ENCODE results near the gene VWA5B1. TPM values are rescaled to one million over a fixed set of nuclear protein-coding genes. Genes with fewer than 3 reads are reported as not detected.

The VWA5B1 gene
- total RNA-seq, 1 donor from 2014 or later = not detected

DNA sequence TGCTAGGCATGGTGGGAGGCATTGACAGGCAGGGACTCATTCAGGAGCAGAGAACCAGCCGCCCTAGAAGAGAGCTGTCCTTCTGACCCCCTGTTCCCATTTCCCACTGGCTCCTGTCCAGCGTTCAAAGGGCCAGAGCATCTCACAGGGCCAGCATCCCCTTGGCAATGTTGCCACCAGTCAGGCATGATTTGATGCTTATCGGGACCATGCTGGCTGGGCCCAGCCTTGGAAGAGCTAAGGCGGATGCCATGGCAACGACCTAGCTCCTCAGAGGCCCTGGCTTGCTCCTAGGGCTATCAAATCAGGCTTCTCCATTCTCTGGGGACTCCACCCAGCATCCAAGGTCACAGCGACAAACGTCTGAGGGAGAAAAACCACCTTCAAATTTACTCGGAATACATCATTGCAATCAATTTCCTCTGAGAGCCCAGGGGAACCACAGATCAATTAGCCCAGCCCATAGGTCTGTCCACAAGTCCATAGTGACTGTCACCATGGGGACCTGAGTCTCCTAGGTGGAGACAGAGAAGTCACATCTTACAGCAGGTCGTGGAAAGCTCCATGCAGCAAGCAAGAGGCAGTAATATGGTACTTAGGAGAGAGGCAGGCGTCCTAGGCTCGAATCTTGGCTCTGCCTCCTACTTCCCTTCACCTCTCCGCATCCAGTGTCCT, 14.1 kb upstream of the VWA5B1 start:
- Histone ChIP-seq H3K27ac (no peak overlapping the region), H3K36me3 (no peaks in the 10 kb centered on the region), H3K27me3 (no peaks in the 10 kb centered on the region), H3K4me1 (no peaks in the 10 kb centered on the region), H3K4me3 (no peak overlapping the region), H3K9me3 (no peaks in the 10 kb centered on the region)
- no peak for DNase-seq (ENCODE audit: low spot score in 2 of 2)
- intact Hi-C loops (cut with DNase I) = no loop called here
- TF ChIP-seq, protein P1, sequence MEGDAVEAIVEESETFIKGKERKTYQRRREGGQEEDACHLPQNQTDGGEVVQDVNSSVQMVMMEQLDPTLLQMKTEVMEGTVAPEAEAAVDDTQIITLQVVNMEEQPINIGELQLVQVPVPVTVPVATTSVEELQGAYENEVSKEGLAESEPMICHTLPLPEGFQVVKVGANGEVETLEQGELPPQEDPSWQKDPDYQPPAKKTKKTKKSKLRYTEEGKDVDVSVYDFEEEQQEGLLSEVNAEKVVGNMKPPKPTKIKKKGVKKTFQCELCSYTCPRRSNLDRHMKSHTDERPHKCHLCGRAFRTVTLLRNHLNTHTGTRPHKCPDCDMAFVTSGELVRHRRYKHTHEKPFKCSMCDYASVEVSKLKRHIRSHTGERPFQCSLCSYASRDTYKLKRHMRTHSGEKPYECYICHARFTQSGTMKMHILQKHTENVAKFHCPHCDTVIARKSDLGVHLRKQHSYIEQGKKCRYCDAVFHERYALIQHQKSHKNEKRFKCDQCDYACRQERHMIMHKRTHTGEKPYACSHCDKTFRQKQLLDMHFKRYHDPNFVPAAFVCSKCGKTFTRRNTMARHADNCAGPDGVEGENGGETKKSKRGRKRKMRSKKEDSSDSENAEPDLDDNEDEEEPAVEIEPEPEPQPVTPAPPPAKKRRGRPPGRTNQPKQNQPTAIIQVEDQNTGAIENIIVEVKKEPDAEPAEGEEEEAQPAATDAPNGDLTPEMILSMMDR (IDR thresholded peaks at IDR 0.05) = no peak

DNA sequence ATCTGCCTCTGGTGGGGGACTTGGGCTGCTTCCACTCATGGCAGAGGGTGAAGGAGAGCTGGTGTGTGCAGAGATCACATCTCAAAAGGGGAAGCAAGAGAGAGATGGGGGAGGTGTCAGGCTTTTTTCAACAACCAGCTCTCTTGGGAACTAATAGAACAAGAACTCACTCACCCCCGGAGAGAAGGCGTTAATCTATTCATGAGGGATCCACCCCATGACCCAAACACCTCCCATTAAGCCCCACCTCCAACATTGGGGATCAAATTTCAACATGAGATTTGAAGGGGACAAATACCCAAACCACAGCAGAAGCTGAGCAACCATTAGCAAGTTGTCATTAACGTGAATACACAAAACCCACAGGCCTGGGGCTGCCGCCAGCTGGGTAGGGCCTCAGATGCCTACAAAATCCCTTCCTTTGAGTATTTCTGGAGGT, 12.0 kb upstream of the VWA5B1 start:
- Histone ChIP-seq H3K4me3 (no peak overlapping the region), H3K9me3 (no peaks in the 10 kb centered on the region), H3K36me3 (no peaks in the 10 kb centered on the region), H3K27ac (no peak overlapping the region), H3K4me1 (no peaks in the 10 kb centered on the region), H3K27me3 (no peaks in the 10 kb centered on the region)
- TF ChIP-seq, protein P1 (IDR thresholded peaks at IDR 0.05) = no peak
- DNase-seq (ENCODE audit: low spot score in 2 of 2) = no peak
- intact Hi-C loops (cut with DNase I) = no loop called here

DNA sequence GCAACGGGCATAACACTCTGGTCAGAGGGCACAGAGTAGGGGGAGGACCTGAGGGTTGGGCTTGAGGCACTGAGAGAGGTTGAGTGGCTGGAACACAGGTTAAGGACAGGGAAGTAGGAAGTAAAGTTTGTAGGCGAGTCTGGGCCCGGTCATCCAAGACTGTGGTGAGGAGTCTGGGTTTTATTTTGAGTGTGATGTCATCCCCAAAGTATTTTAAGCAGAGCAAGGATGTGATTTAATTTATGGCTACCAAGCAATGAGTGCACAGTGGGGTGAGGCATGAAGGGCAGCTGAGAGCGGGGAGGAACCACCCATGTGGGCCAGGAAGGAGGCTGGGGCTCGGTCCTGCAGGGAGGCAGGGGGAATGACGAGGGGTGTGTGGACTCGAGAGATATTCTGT, 11.2 kb upstream of the VWA5B1 start:
- Histone ChIP-seq H3K4me3 (no peak overlapping the region), H3K27ac (no peak overlapping the region), H3K4me1 (no peaks in the 10 kb centered on the region), H3K27me3 (no peaks in the 10 kb centered on the region), H3K9me3 (no peaks in the 10 kb centered on the region), H3K36me3 (no peaks in the 10 kb centered on the region)
- intact Hi-C loops (cut with DNase I) = no loop called here
- TF ChIP-seq, protein P1 (IDR thresholded peaks at IDR 0.05) = no peak
- DNase-seq (ENCODE audit: low spot score in 2 of 2) = no peak

DNA sequence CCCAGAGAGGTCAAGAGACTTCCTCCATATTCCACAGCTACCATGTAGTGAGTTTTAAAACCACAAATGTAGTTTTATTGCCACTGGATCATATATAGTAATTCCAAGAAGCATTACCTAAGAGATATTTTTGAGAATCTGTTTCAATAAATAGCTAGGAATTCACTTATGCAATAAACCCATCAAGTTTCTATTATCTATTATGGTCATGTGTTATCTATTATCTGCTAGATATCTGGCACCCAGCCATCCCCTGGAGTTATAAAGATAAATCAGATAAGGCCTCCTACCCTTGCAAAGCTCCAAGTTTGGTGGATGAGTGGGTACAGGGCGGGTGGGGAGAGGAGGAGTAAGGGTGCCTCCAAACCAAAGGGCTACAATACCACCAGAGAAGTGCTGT, 10.3 kb upstream of the VWA5B1 start:
- no peak overlapping the region for H3K27ac ChIP-seq
- H3K4me3 ChIP-seq = no peak overlapping the region
- no peak for DNase-seq (ENCODE audit: low spot score in 2 of 2)
- H3K9me3 ChIP-seq = no peaks in the 10 kb centered on the region
- no peaks in the 10 kb centered on the region for H3K27me3 ChIP-seq
- H3K4me1 ChIP-seq = no peaks in the 10 kb centered on the region
- TF ChIP-seq, protein P1 (IDR thresholded peaks at IDR 0.05) = no peak
- intact Hi-C loops (cut with DNase I) = no loop called here
- no peaks in the 10 kb centered on the region for H3K36me3 ChIP-seq

DNA sequence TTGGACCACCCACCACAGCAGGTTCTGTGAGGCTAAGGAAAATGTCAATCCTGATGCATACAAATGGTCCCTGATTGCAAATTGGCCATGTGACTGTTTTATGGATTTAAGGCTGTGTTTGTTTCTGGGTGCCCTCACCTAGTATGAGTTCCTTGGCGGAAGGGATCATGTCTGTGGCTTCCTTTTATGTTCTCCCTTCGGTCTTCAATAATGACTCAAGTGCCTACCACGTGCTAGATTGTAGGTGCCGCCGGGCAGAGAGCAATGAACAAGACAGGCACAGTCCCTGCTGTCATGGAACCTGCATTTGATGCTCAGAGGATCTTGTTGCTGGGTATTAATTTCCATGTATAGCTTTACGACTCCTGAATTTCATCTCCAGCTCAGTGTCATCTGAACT, 9.8 kb upstream of the VWA5B1 start:
- H3K4me1 ChIP-seq = no peaks in the 10 kb centered on the region
- H3K27ac ChIP-seq = no peak overlapping the region
- no peak overlapping the region for H3K4me3 ChIP-seq
- no peak for DNase-seq (ENCODE audit: low spot score in 2 of 2)
- TF ChIP-seq, protein P1 (IDR thresholded peaks at IDR 0.05) = no peak
- no peaks in the 10 kb centered on the region for H3K9me3 ChIP-seq
- H3K27me3 ChIP-seq = no peaks in the 10 kb centered on the region
- H3K36me3 ChIP-seq = no peaks in the 10 kb centered on the region
- intact Hi-C loops (cut with DNase I) = no loop called here

DNA sequence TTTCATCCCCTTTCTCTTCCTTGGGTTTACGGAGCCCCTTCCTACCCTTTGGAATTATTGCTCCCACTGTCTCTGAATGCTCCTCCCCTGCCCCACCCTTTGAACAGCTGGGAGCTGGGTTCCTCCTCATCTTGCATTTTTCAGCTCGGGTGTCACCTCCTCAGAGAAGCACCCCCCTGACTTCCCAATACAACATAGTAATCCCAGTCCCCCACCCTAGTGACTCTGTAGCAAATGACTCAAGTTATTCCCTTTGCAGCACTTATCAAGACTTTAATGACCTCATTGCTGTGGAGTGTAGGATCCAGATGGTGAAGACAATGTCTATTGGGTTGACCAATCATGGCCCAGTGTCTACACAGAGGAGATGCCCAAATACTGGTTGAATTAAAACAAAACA, 8.9 kb upstream of the VWA5B1 start:
- DNase-seq (ENCODE audit: low spot score in 2 of 2) = no peak
- TF ChIP-seq, protein P1 (IDR thresholded peaks at IDR 0.05) = no peak
- intact Hi-C loops (cut with DNase I) = no loop called here

More for the DNA sequence above, 8.9 kb upstream of the VWA5B1 start:
- Histone ChIP-seq H3K36me3 (no peaks in the 10 kb centered on the region), H3K4me1 (no peaks in the 10 kb centered on the region), H3K27ac (no peak overlapping the region), H3K27me3 (no peaks in the 10 kb centered on the region), H3K9me3 (no peaks in the 10 kb centered on the region), H3K4me3 (no peak overlapping the region)

All from ascending aorta (tissue), 2 donors.